HG03442 (cell line): ENCODE results near the gene MYO18A.

Source experiments
- ATAC-seq: cut with Tn5 transposase; IDR thresholded peaks from one replicate; pipeline ENCODE4 v1.9.1; 2021; ENCODE audit warnings: mild to moderate bottlenecking, moderate library complexity; ENCODE audit not compliant: unreplicated experiment

The MYO18A gene

GRCh38 chr17:29084541-29085146 is 95.6 kb downstream of the MYO18A start:
- ATAC-seq, result no peak

GRCh38 chr17:29080965-29081364 is 99.2 kb downstream of the MYO18A start:
- no peak for ATAC-seq

GRCh38 chr17:29080323-29080722 is 99.9 kb downstream of the MYO18A start:
- ATAC-seq, result no peak

GRCh38 chr17:29079887-29080286 is 100.3 kb downstream of the MYO18A start:
- no peak for ATAC-seq

GRCh38 chr17:29079433-29079832 is 100.8 kb downstream of the MYO18A start:
- ATAC-seq, result no peak

- ATAC-seq, result no peak
These were observed 101.8 kb downstream of the MYO18A start for GRCh38 chr17:29078183-29079045.

- no peak for ATAC-seq
These were observed 102.9 kb downstream of the MYO18A start for GRCh38 chr17:29077320-29077719.

GRCh38 chr17:29076722-29077121 is 103.5 kb downstream of the MYO18A start:
- no peak for ATAC-seq

- no peak for ATAC-seq
These were observed 104.1 kb downstream of the MYO18A start for GRCh38 chr17:29076087-29076486.

GRCh38 chr17:29074488-29074887 is 105.7 kb downstream of the MYO18A start:
- no peak for ATAC-seq

GRCh38 chr17:29073520-29073919 is 106.7 kb downstream of the MYO18A start:
- ATAC-seq, result no peak

- ATAC-seq, result no peak
These were observed 107.2 kb downstream of the MYO18A start for GRCh38 chr17:29073045-29073444.

GRCh38 chr17:29071303-29071702 is 108.9 kb downstream of the MYO18A start:
- ATAC-seq, result no peak

GRCh38 chr17:29070781-29071180 is 109.4 kb downstream of the MYO18A start:
- ATAC-seq, result no peak

GRCh38 chr17:29070308-29070707 is 109.9 kb downstream of the MYO18A start:
- no peak for ATAC-seq

GRCh38 chr17:29069526-29070041 is 110.6 kb downstream of the MYO18A start:
- no peak for ATAC-seq

- ATAC-seq, result no peak
These were observed 111.4 kb downstream of the MYO18A start for GRCh38 chr17:29068818-29069217.

GRCh38 chr17:29066606-29067005 is 113.6 kb downstream of the MYO18A start:
- ATAC-seq, result no peak

- ATAC-seq, result no peak
These were observed 114.2 kb downstream of the MYO18A start for GRCh38 chr17:29066047-29066446.

- ATAC-seq, result no peak
These were observed 116.2 kb downstream of the MYO18A start for GRCh38 chr17:29063992-29064391.

- no peak for ATAC-seq
These were observed 118.0 kb downstream of the MYO18A start for GRCh38 chr17:29062215-29062614.

- ATAC-seq, result no peak
These were observed 119.2 kb downstream of the MYO18A start for GRCh38 chr17:29061036-29061435.
